ENCODE results near the gene TDRD12.

DNA sequence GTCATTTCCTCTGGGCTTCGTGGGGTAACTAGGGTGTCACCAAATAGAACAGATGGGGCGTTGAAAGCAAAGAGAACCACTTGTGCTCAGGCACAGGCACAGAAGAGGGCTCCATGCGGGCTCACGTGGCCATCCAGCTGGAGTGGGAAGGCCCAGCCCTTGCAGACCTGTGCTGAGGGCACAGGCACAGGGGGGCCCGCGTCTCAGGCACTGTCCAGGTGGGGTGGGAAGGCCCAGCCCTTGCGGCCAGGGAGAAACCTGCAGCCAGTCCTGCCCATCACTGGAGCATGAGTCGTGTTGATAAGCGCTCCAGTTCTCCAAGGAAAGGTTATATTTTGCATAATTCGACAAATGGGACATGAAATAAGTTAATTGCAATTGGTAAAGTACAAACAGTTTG is 92.5 kb downstream of the TDRD12 start:
- TF ChIP-seq, protein P1, sequence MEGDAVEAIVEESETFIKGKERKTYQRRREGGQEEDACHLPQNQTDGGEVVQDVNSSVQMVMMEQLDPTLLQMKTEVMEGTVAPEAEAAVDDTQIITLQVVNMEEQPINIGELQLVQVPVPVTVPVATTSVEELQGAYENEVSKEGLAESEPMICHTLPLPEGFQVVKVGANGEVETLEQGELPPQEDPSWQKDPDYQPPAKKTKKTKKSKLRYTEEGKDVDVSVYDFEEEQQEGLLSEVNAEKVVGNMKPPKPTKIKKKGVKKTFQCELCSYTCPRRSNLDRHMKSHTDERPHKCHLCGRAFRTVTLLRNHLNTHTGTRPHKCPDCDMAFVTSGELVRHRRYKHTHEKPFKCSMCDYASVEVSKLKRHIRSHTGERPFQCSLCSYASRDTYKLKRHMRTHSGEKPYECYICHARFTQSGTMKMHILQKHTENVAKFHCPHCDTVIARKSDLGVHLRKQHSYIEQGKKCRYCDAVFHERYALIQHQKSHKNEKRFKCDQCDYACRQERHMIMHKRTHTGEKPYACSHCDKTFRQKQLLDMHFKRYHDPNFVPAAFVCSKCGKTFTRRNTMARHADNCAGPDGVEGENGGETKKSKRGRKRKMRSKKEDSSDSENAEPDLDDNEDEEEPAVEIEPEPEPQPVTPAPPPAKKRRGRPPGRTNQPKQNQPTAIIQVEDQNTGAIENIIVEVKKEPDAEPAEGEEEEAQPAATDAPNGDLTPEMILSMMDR (conservative IDR thresholded peaks at IDR 0.05 in 1 of 2, IDR thresholded peaks at IDR 0.05 in 1 of 2; ENCODE audit: low read depth in 1 of 2, low read length in 2 of 2): no peak
- TF ChIP-seq EZH2 (IDR thresholded peaks at IDR 0.05; ENCODE audit: low read length, missing control alignments): no peak

All from fibroblast of lung (primary cell).